Astrocyte (in vitro differentiated cells and primary cell): ENCODE results near the gene STK35. TPM values are rescaled to one million over a fixed set of nuclear protein-coding genes. Genes with fewer than 3 reads are reported as not detected.

Experiments used
- DNase-seq: peaks from one replicate; pipeline ENCODE4 v3.0.0-alpha.2; 2010; ENCODE audit warnings: low read depth
- FAIRE-seq: peaks from 2 replicates; lab custom pipeline; 2011; peaks lifted over from hg19 to GRCh38; lab: Jason Lieb, UNC
- H2AFZ ChIP-seq: 2 replicates; pipeline ENCODE4 v1.6.0; 2012; ENCODE audit warnings: low read depth, low read length, inconsistent platforms
- H3K27ac ChIP-seq: 2 replicates; pipeline ENCODE4 v1.5.1; 2011; ENCODE audit warnings: low read depth, low read length, inconsistent platforms
- H3K27me3 ChIP-seq: 2 replicates; pipeline ENCODE4 v1.6.0; 2011; ENCODE audit warnings: low read length, inconsistent platforms; ENCODE audit not compliant: insufficient read depth
- H3K36me3 ChIP-seq: 2 replicates; pipeline ENCODE4 v1.5.1; 2011; ENCODE audit warnings: low read length, inconsistent platforms; ENCODE audit not compliant: insufficient read depth
- H3K4me1 ChIP-seq: 2 replicates; pipeline ENCODE4 v1.5.1; 2011; ENCODE audit warnings: low read length, inconsistent platforms; ENCODE audit not compliant: insufficient read depth
- H3K4me2 ChIP-seq: 2 replicates; pipeline ENCODE4 v1.6.0; 2012; ENCODE audit warnings: low read length, inconsistent platforms
- H3K4me3 ChIP-seq: 2 replicates; pipeline ENCODE4 v1.5.1; 2011; ENCODE audit warnings: low read depth, mild to moderate bottlenecking, low read length, inconsistent platforms; ENCODE audit not compliant: insufficient read depth
- H3K79me2 ChIP-seq: 2 replicates; pipeline ENCODE4 v1.6.0; 2012; ENCODE audit warnings: mild to moderate bottlenecking, low read length, inconsistent platforms; ENCODE audit not compliant: insufficient read depth
- H3K9ac ChIP-seq: 2 replicates; pipeline ENCODE4 v1.6.0; 2012; ENCODE audit warnings: mild to moderate bottlenecking, low read length, inconsistent platforms
- H3K9me3 ChIP-seq: 2 replicates; pipeline ENCODE4 v1.5.1; 2012; ENCODE audit warnings: low read depth, mild to moderate bottlenecking, low read length, inconsistent platforms; ENCODE audit not compliant: insufficient read depth
- H4K20me1 ChIP-seq: 2 replicates; pipeline ENCODE4 v1.6.0; 2012; ENCODE audit warnings: low read length, inconsistent platforms; ENCODE audit not compliant: insufficient read depth
- H3K27ac Mint-ChIP-seq: one replicate; pipeline ENCODE4 v1.8.0; 2021; ENCODE audit warnings: mild to moderate bottlenecking, mixed read lengths; ENCODE audit not compliant: unreplicated experiment
- H3K27me3 Mint-ChIP-seq: one replicate; pipeline ENCODE4 v1.8.0; 2021; ENCODE audit warnings: low read depth, mixed read lengths; ENCODE audit not compliant: unreplicated experiment
- H3K36me3 Mint-ChIP-seq: one replicate; pipeline ENCODE4 v1.8.0; 2021; ENCODE audit warnings: low read depth, mixed read lengths; ENCODE audit not compliant: unreplicated experiment
- H3K4me1 Mint-ChIP-seq: one replicate; pipeline ENCODE4 v1.8.0; 2021; ENCODE audit warnings: low read depth, mixed read lengths; ENCODE audit not compliant: unreplicated experiment
- H3K4me3 Mint-ChIP-seq: one replicate; pipeline ENCODE4 v1.8.0; 2021; ENCODE audit warnings: mild to moderate bottlenecking, moderate library complexity, mixed read lengths; ENCODE audit not compliant: unreplicated experiment
- H3K9me3 Mint-ChIP-seq: one replicate; pipeline ENCODE4 v1.8.0; 2021; ENCODE audit warnings: mild to moderate bottlenecking, mixed read lengths; ENCODE audit not compliant: unreplicated experiment
- EZH2 ChIP-seq: IDR thresholded peaks from 2 replicates; pipeline ENCODE4 v1.6.1; 2012; ENCODE audit warnings: mild to moderate bottlenecking, low read length, inconsistent platforms; ENCODE audit not compliant: insufficient read depth
- total RNA-seq: library from RNA; stranded (reverse); gene quantifications from 2 replicates; pipeline ENCODE4 v1.2.1, GENCODE V29; 2021
- TF ChIP-seq, protein P1 (sequence below): IDR thresholded peaks from 2 replicates; pipeline ENCODE4 v1.5.1; 2011; ENCODE audit warnings: low read depth, mild to moderate bottlenecking, inconsistent platforms, low read length, moderate library complexity; ENCODE audit not compliant: insufficient read depth

Gene STK35
- total RNA-seq, 1 donor from 2014 or later = 18.6 TPM

DNA sequence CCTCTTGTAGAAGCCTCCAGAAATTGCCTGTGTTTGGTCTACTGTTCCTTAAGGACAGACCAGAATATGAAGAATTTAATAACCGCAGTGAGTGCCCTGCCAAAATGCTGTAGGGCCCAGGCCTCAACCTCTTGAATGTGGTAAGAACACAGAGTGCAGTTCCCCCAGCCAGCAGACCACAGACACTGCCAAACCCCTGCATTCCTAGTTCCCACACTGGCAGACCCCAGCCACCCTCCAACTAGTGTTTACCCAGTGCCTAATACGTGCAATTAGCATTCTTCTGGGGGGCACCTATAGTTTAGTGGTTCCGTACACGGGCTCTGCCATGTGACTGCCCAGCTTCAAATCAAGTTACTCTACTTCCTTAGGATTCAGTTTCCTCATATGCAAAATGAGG, 51.7 kb downstream of the STK35 start:
- TF ChIP-seq, protein P1, sequence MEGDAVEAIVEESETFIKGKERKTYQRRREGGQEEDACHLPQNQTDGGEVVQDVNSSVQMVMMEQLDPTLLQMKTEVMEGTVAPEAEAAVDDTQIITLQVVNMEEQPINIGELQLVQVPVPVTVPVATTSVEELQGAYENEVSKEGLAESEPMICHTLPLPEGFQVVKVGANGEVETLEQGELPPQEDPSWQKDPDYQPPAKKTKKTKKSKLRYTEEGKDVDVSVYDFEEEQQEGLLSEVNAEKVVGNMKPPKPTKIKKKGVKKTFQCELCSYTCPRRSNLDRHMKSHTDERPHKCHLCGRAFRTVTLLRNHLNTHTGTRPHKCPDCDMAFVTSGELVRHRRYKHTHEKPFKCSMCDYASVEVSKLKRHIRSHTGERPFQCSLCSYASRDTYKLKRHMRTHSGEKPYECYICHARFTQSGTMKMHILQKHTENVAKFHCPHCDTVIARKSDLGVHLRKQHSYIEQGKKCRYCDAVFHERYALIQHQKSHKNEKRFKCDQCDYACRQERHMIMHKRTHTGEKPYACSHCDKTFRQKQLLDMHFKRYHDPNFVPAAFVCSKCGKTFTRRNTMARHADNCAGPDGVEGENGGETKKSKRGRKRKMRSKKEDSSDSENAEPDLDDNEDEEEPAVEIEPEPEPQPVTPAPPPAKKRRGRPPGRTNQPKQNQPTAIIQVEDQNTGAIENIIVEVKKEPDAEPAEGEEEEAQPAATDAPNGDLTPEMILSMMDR = no peak
- no peak for TF ChIP-seq EZH2
- Histone ChIP-seq H3K9me3 (no peaks in the 10 kb centered on the region), H3K27ac (no peak overlapping the region), H3K4me1 (no peaks in the 10 kb centered on the region), H3K4me3 (no peak overlapping the region), H3K36me3 (no peaks in the 10 kb centered on the region), H3K9ac (no peak overlapping the region), H3K4me2 (no peak overlapping the region), H3K27me3 (no peaks in the 10 kb centered on the region), H2AFZ (no peak overlapping the region), H3K79me2 (no peaks in the 10 kb centered on the region), H4K20me1 (no peaks in the 10 kb centered on the region)
- no peak overlapping the region for H3K27ac Mint-ChIP-seq
- H3K9me3 Mint-ChIP-seq = no peaks in the 10 kb centered on the region
- peaks cover 3% of the 10 kb centered on the region for H3K27me3 Mint-ChIP-seq
- H3K4me1 Mint-ChIP-seq = peaks cover 15% of the 10 kb centered on the region
- no peak for FAIRE-seq
- H3K4me3 Mint-ChIP-seq = no peak overlapping the region
- no peak for DNase-seq
- no peaks in the 10 kb centered on the region for H3K36me3 Mint-ChIP-seq

DNA sequence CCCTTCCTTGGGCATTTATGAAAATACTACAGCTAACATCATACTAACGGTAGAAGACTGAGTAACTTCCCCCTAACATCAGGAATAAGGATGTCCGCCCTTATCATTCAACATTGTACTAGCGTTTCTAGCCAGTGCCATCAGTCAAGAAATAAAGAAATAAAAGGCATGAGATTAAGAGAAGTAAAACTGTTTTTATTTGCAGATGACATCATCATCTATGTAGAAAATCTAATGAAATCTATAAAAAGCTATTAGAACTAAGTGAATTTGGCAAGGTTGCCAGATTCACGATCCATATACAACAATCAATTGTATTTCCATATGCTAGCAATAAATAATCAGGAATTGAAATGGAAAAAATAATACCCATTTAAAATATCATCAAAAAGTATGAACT, 54.6 kb downstream of the STK35 start:
- H3K4me3 ChIP-seq = no peak overlapping the region
- Mint-ChIP-seq H3K4me3 (no peak overlapping the region), H3K9me3 (no peaks in the 10 kb centered on the region), H3K27ac (no peak overlapping the region), H3K27me3 (peaks cover 3% of the 10 kb centered on the region), H3K36me3 (no peaks in the 10 kb centered on the region), H3K4me1 (peaks cover 8% of the 10 kb centered on the region)
- H3K9ac ChIP-seq = no peak overlapping the region
- H3K36me3 ChIP-seq = no peaks in the 10 kb centered on the region
- H4K20me1 ChIP-seq = no peaks in the 10 kb centered on the region
- H2AFZ ChIP-seq = no peak overlapping the region
- no peak for TF ChIP-seq EZH2
- TF ChIP-seq, protein P1 = no peak
- DNase-seq (no peak), FAIRE-seq (no peak)
- no peaks in the 10 kb centered on the region for H3K9me3 ChIP-seq
- H3K4me1 ChIP-seq = no peaks in the 10 kb centered on the region
- no peaks in the 10 kb centered on the region for H3K27me3 ChIP-seq
- no peaks in the 10 kb centered on the region for H3K79me2 ChIP-seq
- H3K4me2 ChIP-seq = no peak overlapping the region
- H3K27ac ChIP-seq = no peak overlapping the region

DNA sequence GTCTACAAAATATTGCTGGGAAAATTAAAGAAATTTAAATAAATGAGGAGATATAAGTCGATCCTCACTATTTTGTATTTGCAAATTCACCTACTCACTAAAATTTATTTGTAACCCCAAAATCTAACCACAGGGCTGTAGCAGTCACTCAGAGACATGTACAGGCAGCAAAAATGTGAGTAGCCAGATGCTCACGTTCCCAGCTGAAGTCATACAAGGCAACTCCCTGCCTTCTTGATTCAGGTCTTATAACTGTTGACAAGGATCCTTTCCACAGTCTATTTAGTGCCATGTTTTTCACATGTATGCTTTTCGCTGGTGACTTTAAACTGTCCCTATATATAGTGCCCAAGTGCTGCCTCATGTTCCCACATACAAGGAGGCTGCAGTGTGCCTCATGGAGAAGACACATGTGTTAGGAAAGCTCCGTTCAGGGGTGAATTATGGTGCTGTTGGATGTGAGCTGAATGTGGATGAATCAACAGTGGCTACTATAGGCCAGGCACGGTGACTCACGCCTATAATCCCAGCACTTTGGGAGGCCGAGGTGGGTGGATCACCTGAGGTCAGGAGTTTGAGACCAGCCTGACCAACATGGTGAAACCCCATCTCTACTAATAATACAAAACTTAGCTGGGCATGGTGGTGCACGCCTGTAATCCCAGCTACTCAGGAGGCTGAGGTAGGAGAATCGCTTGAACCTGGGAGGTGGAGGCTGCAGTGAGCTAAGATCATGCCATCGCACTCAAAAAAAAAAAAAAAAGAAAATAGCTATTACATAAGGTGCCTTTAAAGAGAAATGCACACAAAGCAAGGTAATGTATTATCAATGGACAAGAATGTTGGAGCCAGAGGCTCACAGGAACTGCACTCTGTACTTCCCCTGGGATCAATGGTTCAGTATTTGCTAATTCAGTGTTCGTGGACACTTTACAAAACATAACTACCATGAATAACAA, 55.3 kb downstream of the STK35 start:
- Histone ChIP-seq H2AFZ (no peak overlapping the region), H3K4me2 (no peak overlapping the region), H4K20me1 (no peaks in the 10 kb centered on the region), H3K4me1 (no peaks in the 10 kb centered on the region), H3K79me2 (no peaks in the 10 kb centered on the region), H3K9me3 (no peaks in the 10 kb centered on the region), H3K9ac (no peak overlapping the region), H3K4me3 (no peak overlapping the region), H3K36me3 (no peaks in the 10 kb centered on the region), H3K27me3 (no peaks in the 10 kb centered on the region), H3K27ac (no peak overlapping the region)
- H3K4me3 Mint-ChIP-seq = no peak overlapping the region
- no peaks in the 10 kb centered on the region for H3K9me3 Mint-ChIP-seq
- no peak for FAIRE-seq
- DNase-seq = no peak
- TF ChIP-seq EZH2 = no peak
- TF ChIP-seq, protein P1 = no peak
- H3K36me3 Mint-ChIP-seq = no peaks in the 10 kb centered on the region
- H3K27me3 Mint-ChIP-seq = peaks cover 3% of the 10 kb centered on the region
- H3K27ac Mint-ChIP-seq = no peak overlapping the region
- H3K4me1 Mint-ChIP-seq = peaks cover 3% of the 10 kb centered on the region
